Measurements from ENCODE around the gene PTPRT. TPM values are rescaled to one million over a fixed set of nuclear protein-coding genes. Genes with fewer than 3 reads are reported as not detected.

PTPRT gene
- total and polyA plus RNA-seq, 2 experiments from 2014 or later, result not detected

- TF ChIP-seq CTCF (conservative IDR thresholded peaks at IDR 0.05; ENCODE audit: low read depth in 2 of 2) (no peak), STAT1 (IDR thresholded peaks at IDR 0.05; ENCODE audit: unreplicated experiment) (no peak), ETS1 (IDR thresholded peaks at IDR 0.05) (no peak), EZH2 (IDR thresholded peaks at IDR 0.05; ENCODE audit: low read depth, unreplicated experiment) (no peak), ZNF331 (CRISPR knock-in tag; IDR thresholded peaks at IDR 0.05; ENCODE audit: low read depth) (no peak), EZH2phosphoT487 (IDR thresholded peaks at IDR 0.05; ENCODE audit: unreplicated experiment) (no peak), NANOG (IDR thresholded peaks at IDR 0.05; ENCODE audit: borderline replicate concordance) (no peak), POLR2AphosphoS5 (IDR thresholded peaks at IDR 0.05; ENCODE audit: low read depth) (no peak)
These were observed 352.2 kb downstream of the PTPRT start (continued) for GRCh38 chr20:42837456-42837855.

GRCh38 chr20:42836339-42836738, 353.4 kb downstream of the PTPRT start:
- 0 out of 2 replicates have a peak, but pooled peaks cover 6% of the 10 kb centered on the region for H3K36me3 ChIP-seq (ENCODE audit: insufficient read depth)
- H3K9me2 ChIP-seq (ENCODE audit: insufficient read depth), result no peaks in the 10 kb centered on the region
- peaks cover 100% of the 10 kb centered on the region for H3K9me3 Mint-ChIP-seq
- H4K20me1 ChIP-seq (replicated peaks; ENCODE audit: insufficient read depth), result no peaks in the 10 kb centered on the region
- peaks cover 7% of the 10 kb centered on the region; the same call in 2 of the 3 replicates for H3K4me1 Mint-ChIP-seq
- no peak for DNase-seq (ENCODE audit: low spot score)
- H3K4me1 ChIP-seq (ENCODE audit: insufficient read depth), result no peaks in the 10 kb centered on the region
- peaks cover 34% of the 10 kb centered on the region for H3K36me3 Mint-ChIP-seq (ENCODE audit: low read depth)
- H3K4me3 Mint-ChIP-seq, result no peak overlapping the region
- no peaks in the 10 kb centered on the region for H3F3A ChIP-seq (replicated peaks; ENCODE audit: low read depth)
- peak overlapping the region; percentile 44; the same call in 1 of the 2 replicates for H3K27ac Mint-ChIP-seq
- no peak for ATAC-seq
- H2AFZ ChIP-seq, result no peak overlapping the region
- H3K27me3 ChIP-seq (ENCODE audit: insufficient read depth), result no peaks in the 10 kb centered on the region
- peaks cover 7% of the 10 kb centered on the region for H3K27me3 Mint-ChIP-seq (ENCODE audit: insufficient read depth, low read depth, poor library complexity)
- H3K4me3 ChIP-seq, result no peak overlapping the region
- no peak overlapping the region for H3K27ac ChIP-seq (ENCODE audit: low read depth)
- no peaks in the 10 kb centered on the region for H3K79me2 ChIP-seq (replicated peaks; ENCODE audit: insufficient read depth)
- no peak overlapping the region for H3K4me2 ChIP-seq
- no peak for TF ChIP-seq ETS1 (IDR thresholded peaks at IDR 0.05)
- no peak for TF ChIP-seq STAT1 (IDR thresholded peaks at IDR 0.05; ENCODE audit: unreplicated experiment)
- TF ChIP-seq JUNB (IDR thresholded peaks at IDR 0.05; ENCODE audit: unreplicated experiment), result no peak
- TF ChIP-seq, protein P1, sequence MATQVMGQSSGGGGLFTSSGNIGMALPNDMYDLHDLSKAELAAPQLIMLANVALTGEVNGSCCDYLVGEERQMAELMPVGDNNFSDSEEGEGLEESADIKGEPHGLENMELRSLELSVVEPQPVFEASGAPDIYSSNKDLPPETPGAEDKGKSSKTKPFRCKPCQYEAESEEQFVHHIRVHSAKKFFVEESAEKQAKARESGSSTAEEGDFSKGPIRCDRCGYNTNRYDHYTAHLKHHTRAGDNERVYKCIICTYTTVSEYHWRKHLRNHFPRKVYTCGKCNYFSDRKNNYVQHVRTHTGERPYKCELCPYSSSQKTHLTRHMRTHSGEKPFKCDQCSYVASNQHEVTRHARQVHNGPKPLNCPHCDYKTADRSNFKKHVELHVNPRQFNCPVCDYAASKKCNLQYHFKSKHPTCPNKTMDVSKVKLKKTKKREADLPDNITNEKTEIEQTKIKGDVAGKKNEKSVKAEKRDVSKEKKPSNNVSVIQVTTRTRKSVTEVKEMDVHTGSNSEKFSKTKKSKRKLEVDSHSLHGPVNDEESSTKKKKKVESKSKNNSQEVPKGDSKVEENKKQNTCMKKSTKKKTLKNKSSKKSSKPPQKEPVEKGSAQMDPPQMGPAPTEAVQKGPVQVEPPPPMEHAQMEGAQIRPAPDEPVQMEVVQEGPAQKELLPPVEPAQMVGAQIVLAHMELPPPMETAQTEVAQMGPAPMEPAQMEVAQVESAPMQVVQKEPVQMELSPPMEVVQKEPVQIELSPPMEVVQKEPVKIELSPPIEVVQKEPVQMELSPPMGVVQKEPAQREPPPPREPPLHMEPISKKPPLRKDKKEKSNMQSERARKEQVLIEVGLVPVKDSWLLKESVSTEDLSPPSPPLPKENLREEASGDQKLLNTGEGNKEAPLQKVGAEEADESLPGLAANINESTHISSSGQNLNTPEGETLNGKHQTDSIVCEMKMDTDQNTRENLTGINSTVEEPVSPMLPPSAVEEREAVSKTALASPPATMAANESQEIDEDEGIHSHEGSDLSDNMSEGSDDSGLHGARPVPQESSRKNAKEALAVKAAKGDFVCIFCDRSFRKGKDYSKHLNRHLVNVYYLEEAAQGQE (IDR thresholded peaks at IDR 0.05; ENCODE audit: unreplicated experiment), result no peak
- no peak for TF ChIP-seq NANOG (IDR thresholded peaks at IDR 0.05; ENCODE audit: borderline replicate concordance)
- TF ChIP-seq ZNF331 (CRISPR knock-in tag; IDR thresholded peaks at IDR 0.05; ENCODE audit: low read depth), result no peak
- no peak for TF ChIP-seq EZH2 (IDR thresholded peaks at IDR 0.05; ENCODE audit: low read depth, unreplicated experiment)
- TF ChIP-seq EZH2phosphoT487 (IDR thresholded peaks at IDR 0.05; ENCODE audit: unreplicated experiment), result no peak
- TF ChIP-seq CTCF (conservative IDR thresholded peaks at IDR 0.05; ENCODE audit: low read depth in 2 of 2), result no peak
- no peak for TF ChIP-seq CREB1 (CRISPR knock-in tag; IDR thresholded peaks at IDR 0.05; ENCODE audit: low read depth)
- TF ChIP-seq POLR2AphosphoS5 (IDR thresholded peaks at IDR 0.05; ENCODE audit: low read depth), result no peak
